CD4-positive, alpha-beta T cell treated with Interleukin-15 for 1 hour (primary cell): ENCODE data around the gene PARP9.
"Not testable (repeated sequence)": the region's sequence is repeated elsewhere in the genome, so short reads cannot be mapped to it uniquely, and the experiment has no call there.

Experiments used
- DNase-seq: peaks from one replicate; pipeline ENCODE4 v3.0.0-alpha.2; 2020

Gene PARP9

GRCh38 chr3:122516846-122517360 lies 47.2 kb downstream of the PARP9 start:
- DNase-seq: no peak

- no peak for DNase-seq
Measured at GRCh38 chr3:122515870-122516269, 48.2 kb downstream of the PARP9 start.

- DNase-seq: no peak
Measured at GRCh38 chr3:122515020-122515468, 49.1 kb downstream of the PARP9 start.

- DNase-seq: peak; percentile 90
Measured at GRCh38 chr3:122514123-122515019, 49.7 kb downstream of the PARP9 start, which contains the start of gene KPNA1. TSS of gene KPNA1 (minus strand) at chr3:122514939. CDS start at chr3:122496565, 18,374 bp downstream.

- no peak for DNase-seq
Measured at GRCh38 chr3:122513386-122514122, 50.5 kb downstream of the PARP9 start.

GRCh38 chr3:122512284-122512683 lies 51.8 kb downstream of the PARP9 start:
- DNase-seq: no peak

- no peak for DNase-seq
Measured at GRCh38 chr3:122510878-122511535, 53.1 kb downstream of the PARP9 start.

GRCh38 chr3:122508944-122509343 lies 55.2 kb downstream of the PARP9 start:
- not testable (repeated sequence) for DNase-seq

- no peak for DNase-seq
Measured at GRCh38 chr3:122508135-122508914, 55.8 kb downstream of the PARP9 start.

- DNase-seq: no peak
Measured at GRCh38 chr3:122506450-122506849, 57.6 kb downstream of the PARP9 start.

GRCh38 chr3:122505676-122506075 lies 58.4 kb downstream of the PARP9 start:
- no peak for DNase-seq

- DNase-seq: no peak
Measured at GRCh38 chr3:122502941-122503340, 61.2 kb downstream of the PARP9 start.

- DNase-seq: no peak
Measured at GRCh38 chr3:122502139-122502538, 62.0 kb downstream of the PARP9 start.

GRCh38 chr3:122500964-122501363 lies 63.1 kb downstream of the PARP9 start:
- DNase-seq: not testable (repeated sequence)

- no peak for DNase-seq
Measured at GRCh38 chr3:122498152-122498551, 65.9 kb downstream of the PARP9 start.

GRCh38 chr3:122497425-122497824 lies 66.7 kb downstream of the PARP9 start:
- peak; percentile 29 for DNase-seq

- DNase-seq: no peak
Measured at GRCh38 chr3:122496508-122496907, 67.6 kb downstream of the PARP9 start.

- DNase-seq: no peak
Measured at GRCh38 chr3:122493296-122493695, 70.8 kb downstream of the PARP9 start.

GRCh38 chr3:122488262-122488973 lies 75.7 kb downstream of the PARP9 start:
- DNase-seq: no peak

GRCh38 chr3:122484985-122485384 lies 79.1 kb downstream of the PARP9 start:
- no peak for DNase-seq

- DNase-seq: no peak
Measured at GRCh38 chr3:122481390-122481789, 82.7 kb downstream of the PARP9 start.
